Posterior vena cava (tissue), 2 donors: ENCODE results near the gene MAPK8IP1. TPM values are rescaled to one million over a fixed set of nuclear protein-coding genes. Genes with fewer than 3 reads are reported as not detected.

Source experiments
- DNase-seq: peaks from one replicate; pipeline ENCODE4 v3.0.0-alpha.2; 2020; ENCODE audit warnings: low spot score
- intact Hi-C, 2 donors: fragments of 100-400 bp; cut with DNase I; formaldehyde crosslinking; loops; one replicate each; pipeline versions ENCODE4 v1.14.1 to v1.14.2; 2022 to 2023
- total RNA-seq, 2 donors: library from RNA; stranded (reverse); fragmentation: NEBNext Ultra II Directional; extraction: Animal tissue kit (Norgen Biotek cat#: 25700); gene quantifications; one replicate each; pipeline ENCODE4 v1.2.1, GENCODE V29; 2021
- donor health status: DM: yes; HTN: yes; CAD: no.
- donor health status: DM: yes; HTN: yes; CAD: no.

The MAPK8IP1 gene
- total RNA-seq, 2 donors from 2014 or later = 8.5 to 10.9 TPM

DNA sequence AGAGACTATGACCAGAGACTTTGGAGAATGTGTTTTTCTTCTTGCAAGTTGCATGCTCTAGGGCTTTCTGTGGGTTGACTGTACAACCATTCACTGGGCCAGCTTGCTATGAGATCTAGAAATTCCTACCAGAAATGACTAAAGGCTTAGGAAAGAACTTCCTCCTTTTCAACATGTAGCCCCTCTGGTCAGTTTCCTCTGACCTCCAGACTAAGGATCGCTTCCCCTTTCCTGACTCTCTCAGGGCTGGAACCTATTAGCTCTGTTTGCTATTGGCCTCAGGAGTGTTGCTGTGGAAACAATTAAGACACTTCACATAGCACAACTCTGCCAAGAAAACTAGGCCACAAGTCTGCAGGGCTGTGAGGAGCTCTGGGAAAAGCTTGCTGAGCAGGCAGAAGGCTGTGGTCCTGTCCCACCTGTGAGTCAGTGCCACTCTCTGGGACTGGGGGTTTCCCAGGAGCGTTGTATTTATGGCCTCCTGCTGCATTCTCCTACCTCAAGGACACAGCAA, 27.4 kb upstream of the MAPK8IP1 start:
- intact Hi-C loops = no loop called here

GRCh38 chr11:45858751-45859398, 26.6 kb upstream of the MAPK8IP1 start:
- intact Hi-C loops = no loop called here

More for the DNA sequence above, 27.4 kb upstream of the MAPK8IP1 start:
- peak; percentile 87 for DNase-seq

GRCh38 chr11:45859661-45860140, 25.8 kb upstream of the MAPK8IP1 start:
- peak; percentile 97 for DNase-seq
- intact Hi-C loops = no loop called here

More at GRCh38 chr11:45858751-45859398, 26.6 kb upstream of the MAPK8IP1 start:
- DNase-seq = no peak

DNA sequence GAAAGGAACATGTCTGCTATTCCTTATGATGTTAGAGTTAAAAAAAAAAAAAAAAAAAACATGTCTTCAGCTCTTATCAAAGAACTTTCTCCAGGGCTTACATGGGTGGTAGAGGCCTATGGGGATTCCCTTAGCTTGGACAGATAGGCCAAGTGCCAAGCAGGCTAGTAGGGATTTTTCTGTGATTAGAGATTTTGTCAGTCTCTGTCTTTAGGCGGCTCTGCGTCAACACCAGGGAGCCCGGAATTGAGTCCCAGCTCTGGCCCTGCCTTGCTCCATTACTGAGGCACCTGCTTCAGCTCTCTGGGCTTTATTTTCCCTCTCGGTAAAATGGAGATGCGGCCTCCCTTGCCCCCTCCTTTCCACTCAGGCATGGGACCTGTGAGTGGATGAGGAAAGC, 25.1 kb upstream of the MAPK8IP1 start:
- intact Hi-C loops = no loop called here
- no peak for DNase-seq

GRCh38 chr11:45860764-45861510, 24.5 kb upstream of the MAPK8IP1 start:
- intact Hi-C loops = no loop called here
- DNase-seq = no peak

DNA sequence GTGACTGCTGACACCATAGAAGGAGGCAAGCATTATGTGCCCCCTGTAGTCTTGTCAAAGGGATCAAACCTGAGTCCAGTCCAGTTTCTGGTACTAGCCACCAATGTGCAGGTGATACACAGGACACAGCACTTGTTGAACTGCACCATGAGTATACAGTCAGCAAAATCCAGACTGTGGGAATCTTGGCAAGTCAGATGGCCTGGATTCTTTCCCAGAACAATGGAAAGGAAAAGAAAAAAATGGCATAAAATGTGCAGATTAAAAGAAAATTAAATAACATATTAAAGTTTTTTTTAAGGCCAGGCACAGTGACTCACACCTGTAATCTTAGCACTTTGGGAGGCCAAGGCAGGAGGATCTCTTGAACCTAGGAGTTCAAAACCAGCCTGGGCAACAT, 21.4 kb upstream of the MAPK8IP1 start:
- no peak for DNase-seq
- intact Hi-C loops = no loop called here

GRCh38 chr11:45869551-45869950, 15.9 kb upstream of the MAPK8IP1 start:
- DNase-seq = peak; percentile 78

GRCh38 chr11:45870706-45871105, 14.7 kb upstream of the MAPK8IP1 start:
- no peak for DNase-seq
- intact Hi-C loops = loop anchor here in 1 of 2 donors (10.0 kb wide), 1 partner anchor 64 kb away; no protein-coding TSS in a partner anchor

More at GRCh38 chr11:45869551-45869950, 15.9 kb upstream of the MAPK8IP1 start:
- intact Hi-C loops = no loop called here

GRCh38 chr11:45871638-45872037, 13.8 kb upstream of the MAPK8IP1 start:
- intact Hi-C loops = loop anchor here in 1 of 2 donors (10.0 kb wide), 1 partner anchor 63 kb away; no protein-coding TSS in a partner anchor
- DNase-seq = peak; percentile 60

- DNase-seq = peak; percentile 77
- intact Hi-C loops = loop anchor here in 1 of 2 donors (10.0 kb wide), 1 partner anchor 62 kb away; no protein-coding TSS in a partner anchor
Measured at GRCh38 chr11:45872651-45873356, 12.6 kb upstream of the MAPK8IP1 start.

- no peak for DNase-seq
- intact Hi-C loops = loop anchor here in 1 of 2 donors (10.0 kb wide), 1 partner anchor 58 kb away; no protein-coding TSS in a partner anchor
Measured at GRCh38 chr11:45876401-45876800, 9.1 kb upstream of the MAPK8IP1 start.

- no peak for DNase-seq
- intact Hi-C loops = loop anchor here in 1 of 2 donors (10.0 kb wide), 1 partner anchor 58 kb away; no protein-coding TSS in a partner anchor
Measured at GRCh38 chr11:45877221-45877620, 8.2 kb upstream of the MAPK8IP1 start.

DNA sequence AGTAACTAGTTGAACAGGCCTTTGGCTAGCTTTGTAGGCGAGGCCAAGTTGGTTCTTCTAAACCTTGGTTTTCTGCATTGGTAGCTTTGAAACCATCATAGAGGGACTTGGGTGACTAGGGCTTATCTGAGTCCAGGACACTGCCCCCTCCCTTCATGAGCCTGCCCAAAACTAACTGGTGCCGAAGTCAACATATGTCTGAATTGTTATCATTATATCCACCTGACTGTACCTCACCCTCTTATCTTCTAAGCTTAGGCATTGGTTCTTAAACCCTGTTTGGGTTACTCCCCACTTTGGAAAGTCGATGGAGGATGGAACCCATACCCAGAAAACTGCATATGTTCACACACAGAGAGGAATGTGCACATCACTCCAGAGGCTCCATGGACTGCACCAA, 7.6 kb upstream of the MAPK8IP1 start:
- intact Hi-C loops = loop anchor here in 1 of 2 donors (10.0 kb wide), 1 partner anchor 57 kb away; no protein-coding TSS in a partner anchor
- DNase-seq = no peak

- no peak for DNase-seq
- intact Hi-C loops = loop anchor here in 1 of 2 donors (10.0 kb wide), 1 partner anchor 55 kb away; no protein-coding TSS in a partner anchor
Measured at GRCh38 chr11:45879803-45880686, 5.4 kb upstream of the MAPK8IP1 start.

- intact Hi-C loops = no loop called here
- DNase-seq = no peak
Measured at GRCh38 chr11:45880772-45881570, 4.5 kb upstream of the MAPK8IP1 start.

- intact Hi-C loops = no loop called here
- DNase-seq = no peak
Measured at GRCh38 chr11:45881708-45882368, 3.6 kb upstream of the MAPK8IP1 start.

DNA sequence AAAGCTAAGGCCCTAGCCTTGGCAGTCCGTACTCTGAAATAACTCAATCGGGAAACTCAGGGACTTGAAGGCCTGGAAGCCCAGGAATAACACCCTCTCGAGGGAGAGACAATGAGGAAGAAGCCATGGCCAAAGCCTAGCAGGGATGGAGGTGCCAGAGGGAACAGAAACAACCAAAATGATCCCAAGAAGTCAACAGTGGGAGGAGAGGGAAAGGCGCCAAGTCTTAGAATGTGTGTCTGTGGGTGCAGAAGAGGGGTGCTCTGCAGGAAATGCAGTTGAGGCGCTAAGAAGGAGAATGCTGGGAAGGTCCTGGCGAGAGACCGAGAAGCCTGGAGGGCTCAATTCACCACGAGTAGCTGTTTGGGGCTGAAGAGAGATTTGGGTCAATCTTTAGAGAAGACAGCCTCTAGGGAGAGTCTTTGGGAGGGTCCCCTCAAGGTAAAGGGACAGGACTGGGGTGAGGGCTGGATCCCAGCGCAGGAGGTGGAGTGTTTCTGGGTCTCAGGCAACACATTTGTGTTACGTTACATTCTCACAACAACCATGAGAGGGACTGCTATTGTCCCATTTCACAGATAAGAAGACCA, 760 bp upstream of the MAPK8IP1 start:
- no peak for DNase-seq
- intact Hi-C loops = no loop called here
